GM23338 (cell line): ENCODE results near the gene ZDHHC6. TPM values are rescaled to one million over a fixed set of nuclear protein-coding genes. Genes with fewer than 3 reads are reported as not detected.

Experiments used
- ATAC-seq: fragments of 200-7000 bp; cut with Tn5 transposase; 3 replicates; pipeline ENCODE4 v1.9.1; 2020
- DNase-seq: peaks from one replicate; pipeline ENCODE4 v3.0.0-alpha.2; 2015; ENCODE audit warnings: low spot score
- H2AFZ ChIP-seq: fragments of 200-600 bp; sonication (generic); 2 replicates; pipeline ENCODE4 v1.8.0; 2016; ENCODE audit warnings: antibody characterized with exemption, mild to moderate bottlenecking, moderate library complexity
- H3F3A ChIP-seq: fragments of 200-600 bp; sonication (generic); replicated peaks from 2 replicates; pipeline ENCODE4 v1.8.0; 2017; ENCODE audit warnings: antibody characterized with exemption, mixed run types, low read depth
- H3K27ac ChIP-seq: fragments of 200-600 bp; sonication (generic); 2 replicates; pipeline ENCODE4 v1.6.1; 2016; ENCODE audit warnings: low read depth
- H3K27me3 ChIP-seq: fragments of 200-600 bp; sonication (generic); 2 replicates; pipeline ENCODE4 v1.8.0; 2016; ENCODE audit warnings: mild to moderate bottlenecking, mixed run types, moderate library complexity; ENCODE audit not compliant: insufficient read depth
- H3K36me3 ChIP-seq: fragments of 200-600 bp; sonication (generic); 2 replicates; pipeline ENCODE4 v1.8.0; 2016; ENCODE audit warnings: mild to moderate bottlenecking; ENCODE audit not compliant: insufficient read depth
- H3K4me1 ChIP-seq: fragments of 200-600 bp; sonication (generic); 2 replicates; pipeline ENCODE4 v1.8.0; 2016; ENCODE audit warnings: mild to moderate bottlenecking, moderate library complexity; ENCODE audit not compliant: insufficient read depth
- H3K4me2 ChIP-seq: fragments of 200-600 bp; sonication (generic); 2 replicates; pipeline ENCODE4 v1.7.1; 2017; ENCODE audit warnings: mixed run types
- H3K4me3 ChIP-seq: fragments of 200-600 bp; sonication (generic); 2 replicates; pipeline ENCODE4 v1.6.1; 2016; ENCODE audit warnings: mixed run types
- H3K79me2 ChIP-seq: fragments of 200-600 bp; sonication (generic); replicated peaks from 2 replicates; pipeline ENCODE4 v1.8.0; 2017; ENCODE audit warnings: mild to moderate bottlenecking; ENCODE audit not compliant: insufficient read depth
- H3K9me2 ChIP-seq: fragments of 200-600 bp; sonication (generic); 2 replicates; pipeline ENCODE4 v1.8.0; 2017; ENCODE audit not compliant: insufficient read depth
- H4K20me1 ChIP-seq: fragments of 200-600 bp; sonication (generic); replicated peaks from 2 replicates; pipeline ENCODE4 v1.8.0; 2017; ENCODE audit warnings: mild to moderate bottlenecking; ENCODE audit not compliant: insufficient read depth
- H3K27ac Mint-ChIP-seq: 2 replicates; pipeline ENCODE4 v1.8.0; 2020; ENCODE audit warnings: inconsistent platforms, mild to moderate bottlenecking, moderate library complexity, mixed read lengths
- H3K27me3 Mint-ChIP-seq: 3 replicates; pipeline ENCODE4 v1.8.0; 2022; ENCODE audit warnings: low read depth, mild to moderate bottlenecking, moderate library complexity, mixed read lengths, inconsistent platforms; ENCODE audit not compliant: insufficient read depth, poor library complexity
- H3K36me3 Mint-ChIP-seq: 3 replicates; pipeline ENCODE4 v1.8.0; 2021; ENCODE audit warnings: low read depth, mild to moderate bottlenecking, inconsistent platforms, moderate library complexity, mixed read lengths
- H3K4me1 Mint-ChIP-seq: 3 replicates; pipeline ENCODE4 v1.8.0; 2020; ENCODE audit warnings: mild to moderate bottlenecking, inconsistent platforms, mixed read lengths
- H3K4me3 Mint-ChIP-seq: 3 replicates; pipeline ENCODE4 v1.8.0; 2021; ENCODE audit warnings: moderate library complexity, mild to moderate bottlenecking, inconsistent platforms, mixed read lengths
- H3K9me3 Mint-ChIP-seq: 3 replicates; pipeline ENCODE4 v1.8.0; 2020; ENCODE audit warnings: moderate library complexity, mild to moderate bottlenecking, inconsistent platforms, mixed read lengths
- CREB1 ChIP-seq: fragments of 250-450 bp; sonication (Bioruptor Pico); IDR thresholded peaks from 2 replicates; pipeline ENCODE4 v1.5.0; 2020; ENCODE audit warnings: low read depth, mild to moderate bottlenecking, moderate library complexity
- REST ChIP-seq: IDR thresholded peaks from one replicate; pipeline ENCODE4 v1.6.1; 2018; ENCODE audit warnings: antibody characterized with exemption; ENCODE audit not compliant: unreplicated experiment
- ZNF462 ChIP-seq: fragments of 250-450 bp; sonication (Bioruptor Pico); IDR thresholded peaks from 2 replicates; pipeline ENCODE4 v1.5.0; 2020; ENCODE audit warnings: mild to moderate bottlenecking, moderate library complexity
- polyA plus RNA-seq: library from polyadenylated mRNA; unstranded; fragments of >200 nt; fragmentation: Nextera tagmentation; extraction: Ambion mirVana; gene quantifications from 2 replicates; pipeline ENCODE4 v1.2.1, GENCODE V29; 2016
- total RNA-seq: library from RNA; depleted of rRNA; stranded (reverse); fragments of >200 nt; shearing (Covaris generic); gene quantifications from 2 replicates; pipeline ENCODE4 v1.2.3, GENCODE V29; 2014

The ZDHHC6 gene
- total and polyA plus RNA-seq, 2 experiments from 2014 or later, result 24.6 to 33.7 TPM

- Histone ChIP-seq H3K4me1 (peaks cover 8% of the 10 kb centered on the region), H3K4me3 (no peak overlapping the region), H3K79me2 (peaks cover 17% of the 10 kb centered on the region), H3K27me3 (no peaks in the 10 kb centered on the region), H3K27ac (no peak overlapping the region), H3F3A (no peaks in the 10 kb centered on the region), H3K4me2 (no peak overlapping the region), H4K20me1 (peaks cover 10% of the 10 kb centered on the region; the same call in 1 of the 2 replicates), H3K36me3 (peaks cover 31% of the 10 kb centered on the region), H3K9me2 (no peaks in the 10 kb centered on the region), H2AFZ (no peak overlapping the region)
- Mint-ChIP-seq H3K4me1 (peaks cover 4% of the 10 kb centered on the region; the same call in 2 of the 3 replicates), H3K36me3 (peaks cover 27% of the 10 kb centered on the region), H3K27me3 (peaks cover 9% of the 10 kb centered on the region), H3K9me3 (no peaks in the 10 kb centered on the region), H3K27ac (no peak overlapping the region), H3K4me3 (no peak overlapping the region)
- TF ChIP-seq ZNF462 (no peak), REST (no peak), CREB1 (no peak)
- DNase-seq, result no peak
- no peak for ATAC-seq
Measured at GRCh38 chr10:112442063-112442462, 4.7 kb downstream of the ZDHHC6 start.
